ENCODE results near the gene AMOT.

Gene AMOT

DNA sequence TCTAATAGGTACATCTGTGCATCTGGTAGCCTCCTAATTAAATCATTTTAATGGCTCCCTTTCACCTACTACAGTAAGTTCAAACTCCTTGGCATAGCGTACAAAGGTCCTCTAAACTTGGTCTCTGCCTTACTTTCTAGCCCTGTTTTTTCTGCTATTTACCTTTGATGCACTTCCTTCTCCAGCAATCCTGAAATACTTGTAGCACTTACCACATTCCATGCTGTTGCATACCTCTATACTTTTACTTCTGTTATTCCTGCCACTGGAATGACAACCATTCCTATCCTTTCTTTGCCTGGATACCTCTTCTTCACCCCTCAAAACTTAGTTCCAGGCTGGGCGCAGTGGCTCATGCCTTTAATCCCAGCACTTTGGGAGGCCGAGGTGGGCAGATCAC lies 104.3 kb downstream of the AMOT start:
- DNase-seq, result no peak

DNA sequence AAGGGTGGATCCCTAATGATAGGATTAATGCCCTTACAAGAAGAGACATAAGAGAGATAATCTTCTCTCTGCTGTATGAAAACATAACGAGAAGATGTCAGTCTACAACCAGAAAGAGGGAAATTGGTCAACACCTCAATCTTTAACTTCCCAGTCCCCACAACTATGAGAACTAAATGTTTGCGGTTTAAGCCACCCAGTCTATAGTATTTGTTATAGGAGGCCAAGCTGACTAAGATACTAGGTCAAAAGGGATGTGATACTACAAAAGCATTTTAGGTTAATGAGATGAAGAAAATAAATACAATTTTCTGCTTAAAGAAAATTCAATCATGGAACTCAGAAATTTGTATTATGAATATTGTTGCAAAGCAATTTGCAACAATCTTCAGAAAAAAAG lies 105.5 kb downstream of the AMOT start:
- DNase-seq, result no peak

DNA sequence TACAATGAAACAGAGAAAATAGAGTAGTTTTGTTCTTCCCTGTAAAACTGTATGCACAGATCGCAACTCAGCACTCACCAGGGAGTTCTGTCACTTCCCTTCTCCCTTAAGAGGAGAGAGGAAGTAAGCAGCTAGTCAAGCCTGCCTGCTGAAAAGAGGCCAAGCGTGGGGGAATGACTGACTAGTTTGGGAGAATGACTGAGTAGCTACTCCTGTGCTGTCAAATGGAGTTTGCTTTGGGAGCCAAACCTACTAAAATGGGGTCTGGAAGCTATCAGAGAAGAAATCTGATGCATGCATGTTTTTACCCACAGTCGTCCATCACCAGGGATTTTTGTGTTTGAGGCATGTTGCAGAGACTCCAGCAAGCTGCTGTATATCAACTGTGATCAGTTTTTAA lies 106.3 kb downstream of the AMOT start:
- no peak for DNase-seq

DNA sequence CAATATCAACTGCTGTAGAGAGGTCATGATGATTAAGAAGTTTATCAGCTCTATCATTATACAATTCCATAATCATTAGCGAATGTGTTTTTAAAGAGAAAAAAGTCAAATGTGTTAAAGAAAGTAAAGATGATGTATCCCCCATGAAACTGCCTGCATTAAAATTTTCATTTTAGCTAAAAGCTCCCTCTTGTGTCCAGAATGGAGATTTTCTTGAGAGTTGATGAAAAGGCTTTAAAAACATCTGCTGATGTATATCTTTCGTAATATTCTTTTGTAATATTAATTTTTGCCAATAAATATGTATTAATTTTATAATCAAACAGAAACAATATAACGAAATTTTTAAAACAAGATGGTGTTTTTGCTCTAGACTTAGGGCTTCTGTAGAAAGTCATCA lies 108.8 kb downstream of the AMOT start:
- no peak for DNase-seq
